Colonic mucosa (tissue), 4 donors: Measurements from ENCODE around the gene DNAH8. TPM values are rescaled to one million over a fixed set of nuclear protein-coding genes. Genes with fewer than 3 reads are reported as not detected.
A peak's percentile ranks its signal among the peaks of the same experiment; 100 is the strongest.

Experiments
- DNase-seq: peaks from one replicate; pipeline ENCODE4 v3.0.0-alpha.2; 2020
- H3K27ac ChIP-seq: fragments of 200-600 bp; one replicate; pipeline ENCODE4 v1.8.0; 2021
- H3K27me3 ChIP-seq: fragments of 200-600 bp; one replicate; pipeline ENCODE4 v1.8.0; 2021
- H3K36me3 ChIP-seq: fragments of 200-600 bp; one replicate; pipeline ENCODE4 v1.8.0; 2021
- H3K4me1 ChIP-seq: fragments of 200-600 bp; one replicate; pipeline ENCODE4 v1.8.0; 2021; ENCODE audit warnings: mild to moderate bottlenecking
- H3K4me3 ChIP-seq: fragments of 200-600 bp; one replicate; pipeline ENCODE4 v1.8.0; 2021
- H3K9ac ChIP-seq, 2 donors: one replicate each; pipeline ENCODE4 v1.7.0; 2013; ENCODE audit warnings: control low read depth in 2 of 2, low read depth in 2 of 2, low read length in 2 of 2
- H3K9me3 ChIP-seq: fragments of 200-600 bp; one replicate; pipeline ENCODE4 v1.8.0; 2021
- CTCF ChIP-seq: fragments of 200-600 bp; IDR thresholded peaks from one replicate; pipeline ENCODE4 v1.8.0; 2022; ENCODE audit warnings: antibody characterized with exemption, mild to moderate bottlenecking
- intact Hi-C: fragments of 100-400 bp; cut with DNase I; formaldehyde crosslinking; loops from one replicate; pipeline ENCODE4 v1.14.1; 2022
- total RNA-seq, 2 donors: library from RNA; stranded (reverse); fragmentation: NEBNext Ultra II Directional in 1 of 2; extraction: Animal tissue kit (Norgen Biotek cat#: 25700) in 1 of 2; gene quantifications; one replicate each; pipeline ENCODE4 v1.2.1, GENCODE V29; 2021
- donor health status: healthy.
- donor health status: DM: no; HTN: no; CAD: no.
- donor health status: DM: no; HTN: no; CAD: no.

The DNAH8 gene
- total RNA-seq, 2 donors from 2014 or later: not detected

- Histone ChIP-seq H3K36me3 (no peaks in the 10 kb centered on the region), H3K27ac (no peak overlapping the region), H3K9me3 (no peaks in the 10 kb centered on the region), H3K4me3 (peak overlapping the region; percentile 10), H3K4me1 (no peaks in the 10 kb centered on the region), H3K27me3 (peaks cover 16% of the 10 kb centered on the region), H3K9ac (no peak overlapping the region)
- no peak for TF ChIP-seq CTCF
- intact Hi-C loops: no loop called here
- DNase-seq: no peak
Measured at GRCh38 chr6:38714239-38715015, 684 bp upstream of the DNAH8 start.

- no peaks in the 10 kb centered on the region for H3K9me3 ChIP-seq
- TF ChIP-seq CTCF: no peak
- H3K27ac ChIP-seq: no peak overlapping the region
- H3K36me3 ChIP-seq: no peaks in the 10 kb centered on the region
- intact Hi-C loops: no loop called here
- DNase-seq: no peak
- no peak overlapping the region for H3K9ac ChIP-seq
- H3K4me1 ChIP-seq: no peaks in the 10 kb centered on the region
- H3K27me3 ChIP-seq: peaks cover 16% of the 10 kb centered on the region
- no peak overlapping the region for H3K4me3 ChIP-seq
Measured at GRCh38 chr6:38716825-38717224, 1.7 kb downstream of the DNAH8 start.

- Histone ChIP-seq H3K9me3 (no peaks in the 10 kb centered on the region), H3K27ac (no peak overlapping the region), H3K27me3 (peaks cover 12% of the 10 kb centered on the region), H3K36me3 (no peaks in the 10 kb centered on the region), H3K4me3 (no peak overlapping the region), H3K4me1 (no peaks in the 10 kb centered on the region), H3K9ac (no peak overlapping the region)
- DNase-seq: no peak
- TF ChIP-seq CTCF: no peak
- intact Hi-C loops: no loop called here
Measured at GRCh38 chr6:38719358-38719757, 4.2 kb downstream of the DNAH8 start.

- Histone ChIP-seq H3K4me1 (no peaks in the 10 kb centered on the region), H3K27ac (no peak overlapping the region), H3K9ac (no peak overlapping the region), H3K27me3 (peaks cover 3% of the 10 kb centered on the region), H3K9me3 (no peaks in the 10 kb centered on the region), H3K36me3 (no peaks in the 10 kb centered on the region), H3K4me3 (no peak overlapping the region)
- no peak for DNase-seq
- TF ChIP-seq CTCF: no peak
- intact Hi-C loops: no loop called here
Measured at GRCh38 chr6:38720295-38720694, 5.2 kb downstream of the DNAH8 start.

- Histone ChIP-seq H3K27ac (no peak overlapping the region), H3K36me3 (no peaks in the 10 kb centered on the region), H3K9ac (no peak overlapping the region), H3K4me1 (no peaks in the 10 kb centered on the region), H3K27me3 (no peaks in the 10 kb centered on the region), H3K4me3 (no peak overlapping the region), H3K9me3 (no peaks in the 10 kb centered on the region)
- DNase-seq: no peak
- no peak for TF ChIP-seq CTCF
- intact Hi-C loops: no loop called here
Measured at GRCh38 chr6:38722038-38722437, 6.9 kb downstream of the DNAH8 start.
